ENCODE measurements around the gene VILL.

- TF ChIP-seq CTCF (IDR thresholded peaks at IDR 0.05; ENCODE audit: insufficient read depth, low read depth, low read length) (no peak), EZH2 (IDR thresholded peaks at IDR 0.05; ENCODE audit: insufficient read depth, low read length) (no peak)
Measured at GRCh38 chr3:37980462-37981347, 9.9 kb upstream of the VILL start.

All from astrocyte (in vitro differentiated cells and primary cell).